GM23248 (cell line): ENCODE measurements around the gene MIOS. TPM values are rescaled to one million over a fixed set of nuclear protein-coding genes. Genes with fewer than 3 reads are reported as not detected.

Source experiments
- DNase-seq: peaks from one replicate; pipeline ENCODE4 v3.0.0-alpha.2; 2015
- H2AFZ ChIP-seq: fragments of 200-600 bp; sonication (generic); 2 replicates; pipeline ENCODE4 v1.6.1; 2016; ENCODE audit warnings: antibody characterized with exemption
- H3F3A ChIP-seq: fragments of 200-600 bp; sonication (generic); 2 replicates; pipeline ENCODE4 v1.6.1; 2016; ENCODE audit warnings: mild to moderate bottlenecking, antibody characterized with exemption, mixed run types; ENCODE audit not compliant: insufficient read depth
- H3K27ac ChIP-seq: fragments of 200-600 bp; sonication (generic); 2 replicates; pipeline ENCODE4 v1.5.1; 2016; ENCODE audit warnings: mild to moderate bottlenecking
- H3K27me3 ChIP-seq: fragments of 200-600 bp; sonication (generic); replicated peaks from 2 replicates; pipeline ENCODE4 v1.6.1; 2016; ENCODE audit warnings: mild to moderate bottlenecking; ENCODE audit not compliant: insufficient read depth
- H3K36me3 ChIP-seq: fragments of 200-600 bp; sonication (generic); 2 replicates; pipeline ENCODE4 v1.6.1; 2016; ENCODE audit warnings: low read depth, mild to moderate bottlenecking
- H3K4me1 ChIP-seq: fragments of 200-600 bp; sonication (generic); 2 replicates; pipeline ENCODE4 v1.6.1; 2016; ENCODE audit warnings: mild to moderate bottlenecking; ENCODE audit not compliant: insufficient read depth
- H3K4me2 ChIP-seq: fragments of 200-600 bp; sonication (generic); one replicate; pipeline ENCODE4 v1.6.1; 2016; ENCODE audit warnings: mild to moderate bottlenecking; ENCODE audit not compliant: unreplicated experiment
- H3K4me3 ChIP-seq: fragments of 200-600 bp; sonication (generic); 2 replicates; pipeline ENCODE4 v1.5.1; 2016; ENCODE audit warnings: mild to moderate bottlenecking
- H3K79me2 ChIP-seq: fragments of 200-600 bp; sonication (generic); 2 replicates; pipeline ENCODE4 v1.6.1; 2016; ENCODE audit warnings: mild to moderate bottlenecking; ENCODE audit not compliant: insufficient read depth
- H3K9ac ChIP-seq: fragments of 200-600 bp; sonication (generic); 2 replicates; pipeline ENCODE4 v1.6.1; 2016; ENCODE audit warnings: mild to moderate bottlenecking
- H3K9me2 ChIP-seq: fragments of 200-600 bp; sonication (generic); 2 replicates; pipeline ENCODE4 v1.6.1; 2016; ENCODE audit warnings: mixed run types, mild to moderate bottlenecking, moderate library complexity; ENCODE audit not compliant: insufficient read depth
- H3K9me3 ChIP-seq: fragments of 200-600 bp; sonication (generic); one replicate; pipeline ENCODE4 v1.6.1; 2017; ENCODE audit warnings: low read depth
- H4K20me1 ChIP-seq: fragments of 200-600 bp; sonication (generic); 2 replicates; pipeline ENCODE4 v1.6.0; 2016; ENCODE audit not compliant: insufficient read depth
- EZH2 ChIP-seq: fragments of 200-600 bp; sonication (generic); IDR thresholded peaks from 2 replicates; pipeline ENCODE4 v1.6.1; 2018; ENCODE audit warnings: antibody characterized with exemption, mild to moderate bottlenecking; ENCODE audit not compliant: insufficient read depth, poor library complexity, severe bottlenecking
- EZH2phosphoT487 ChIP-seq: fragments of 200-600 bp; sonication (generic); IDR thresholded peaks from 2 replicates; pipeline ENCODE4 v1.6.1; 2018; ENCODE audit warnings: antibody characterized with exemption, moderate library complexity, mild to moderate bottlenecking, low read depth; ENCODE audit not compliant: insufficient read depth
- WGBS, 2 experiments: methylation state at CpG; one replicate each; pipeline ENCODE4 v1.1.6; 2015 to 2017; ENCODE audit warnings: low lambda C conversion rate in 2 of 2, low coverage in 1 of 2; ENCODE audit errors: missing lambda C conversion rate in 2 of 2; 5-methylcytosine and 5-hydroxymethylcytosine counted together
- in situ Hi-C: fragments of 300-500 bp; cut with MboI; formaldehyde crosslinking; loops from 2 replicates; pipeline ENCODE4 v1.15.0; 2020
- polyA plus RNA-seq: library from polyadenylated mRNA; unstranded; fragments of >200 nt; fragmentation: Nextera tagmentation; extraction: Ambion mirVana; gene quantifications from 2 replicates; pipeline ENCODE4 v1.2.1, GENCODE V29; 2016
- total RNA-seq: library from RNA; depleted of rRNA; stranded (reverse); fragments of >200 nt; shearing (Covaris generic); gene quantifications from 2 replicates; pipeline ENCODE4 v1.2.3, GENCODE V29; 2014

The MIOS gene
- total and polyA plus RNA-seq, 2 experiments from 2014 or later: 13.3 to 29.7 TPM

DNA sequence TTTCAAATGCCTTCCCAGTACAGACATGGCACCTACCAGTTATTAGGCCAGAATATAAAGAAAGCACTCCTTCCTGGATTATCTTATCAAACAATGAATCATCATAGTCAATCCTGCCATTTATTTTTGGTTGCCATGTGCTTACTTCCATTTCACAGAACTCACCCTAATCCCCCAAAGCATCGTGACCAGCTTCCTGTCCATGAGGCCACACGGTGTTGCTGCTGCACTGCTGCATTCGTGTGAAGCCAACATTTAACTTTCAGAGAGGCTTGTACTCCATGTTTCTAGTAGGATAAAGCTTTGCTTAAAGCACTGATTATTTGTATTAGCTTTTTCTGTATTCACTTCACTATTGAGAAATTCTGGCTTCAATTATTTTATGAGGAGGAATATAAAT lies 45.4 kb upstream of the MIOS start:
- H3K9me3 ChIP-seq: no peaks in the 10 kb centered on the region
- no peaks in the 10 kb centered on the region for H3K79me2 ChIP-seq
- no peaks in the 10 kb centered on the region for H4K20me1 ChIP-seq
- H3K9ac ChIP-seq: no peak overlapping the region
- no peaks in the 10 kb centered on the region for H3F3A ChIP-seq
- H3K9me2 ChIP-seq: no peaks in the 10 kb centered on the region
- TF ChIP-seq EZH2phosphoT487 (no peak), EZH2 (no peak)
- no peak for DNase-seq
- no peak overlapping the region for H3K27ac ChIP-seq
- WGBS, 2 experiments: 92 to 93% methylated on average over 3 of the region's 3 CpGs
- in situ Hi-C loops: no loop called here
- H3K36me3 ChIP-seq: no peaks in the 10 kb centered on the region
- H3K4me2 ChIP-seq: no peak overlapping the region
- H3K27me3 ChIP-seq: no peaks in the 10 kb centered on the region
- H2AFZ ChIP-seq: no peak overlapping the region
- no peak overlapping the region for H3K4me3 ChIP-seq
- H3K4me1 ChIP-seq: no peaks in the 10 kb centered on the region

DNA sequence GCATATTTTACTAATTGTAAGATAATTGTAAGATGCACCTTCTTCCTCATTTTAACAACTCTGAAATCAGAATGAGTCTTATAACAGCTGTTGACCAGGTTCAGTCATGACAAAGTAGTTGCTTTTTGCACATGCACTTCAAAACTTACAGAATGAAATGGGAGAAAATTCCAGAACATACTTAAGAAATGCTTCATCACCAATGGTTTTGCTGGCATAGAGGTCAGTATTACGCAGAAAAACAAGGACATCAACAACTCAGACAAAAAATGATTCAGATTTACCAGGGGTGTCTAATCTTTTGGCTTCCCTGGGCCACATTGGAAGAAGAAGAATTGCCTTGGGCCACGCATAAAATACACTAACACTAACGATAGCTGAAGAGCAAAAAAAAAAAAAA lies 44.3 kb upstream of the MIOS start:
- no peak overlapping the region for H3K4me2 ChIP-seq
- no peaks in the 10 kb centered on the region for H3K79me2 ChIP-seq
- H3K9ac ChIP-seq: no peak overlapping the region
- H3K4me3 ChIP-seq: no peak overlapping the region
- no peak overlapping the region for H2AFZ ChIP-seq
- no peaks in the 10 kb centered on the region for H3K9me2 ChIP-seq
- H3K9me3 ChIP-seq: no peaks in the 10 kb centered on the region
- H3K27me3 ChIP-seq: no peaks in the 10 kb centered on the region
- no peaks in the 10 kb centered on the region for H3K36me3 ChIP-seq
- no peaks in the 10 kb centered on the region for H3F3A ChIP-seq
- in situ Hi-C loops: no loop called here
- TF ChIP-seq EZH2 (no peak), EZH2phosphoT487 (no peak)
- no peaks in the 10 kb centered on the region for H4K20me1 ChIP-seq
- no peak overlapping the region for H3K27ac ChIP-seq
- no peaks in the 10 kb centered on the region for H3K4me1 ChIP-seq
- peak; percentile 24 for DNase-seq
- 70 to 80% methylated on average over 3 of the region's 3 CpGs for WGBS, 2 experiments

DNA sequence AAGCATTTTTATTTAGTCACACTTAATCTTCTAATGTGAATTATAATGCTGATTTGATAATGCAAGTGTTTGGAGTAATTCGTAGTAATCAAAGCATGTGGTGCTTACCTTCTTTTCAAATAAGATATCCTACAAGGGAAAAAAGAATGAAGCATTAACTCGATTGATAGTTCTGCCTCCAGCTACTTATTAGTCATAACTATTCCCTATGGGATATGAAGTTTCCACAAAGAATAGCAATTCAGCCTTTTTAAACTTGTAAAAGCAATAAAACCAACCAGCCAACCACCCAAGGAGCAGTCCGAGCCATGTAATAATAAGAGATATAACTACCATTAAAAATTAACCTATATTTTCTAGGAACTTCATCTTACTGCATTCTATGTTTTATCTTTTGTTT lies 42.6 kb upstream of the MIOS start:
- H2AFZ ChIP-seq: no peak overlapping the region
- in situ Hi-C loops: no loop called here
- TF ChIP-seq EZH2phosphoT487: no peak
- TF ChIP-seq EZH2: no peak
- no peak overlapping the region for H3K27ac ChIP-seq
- no peak overlapping the region for H3K4me3 ChIP-seq
- 49 to 57% methylated on average over 3 of the region's 3 CpGs for WGBS, 2 experiments
- H3K4me2 ChIP-seq: no peak overlapping the region
- peak; percentile 41 for DNase-seq
- no peaks in the 10 kb centered on the region for H3K4me1 ChIP-seq
- no peak overlapping the region for H3K9ac ChIP-seq
- H3K9me2 ChIP-seq: no peaks in the 10 kb centered on the region
- no peaks in the 10 kb centered on the region for H3K36me3 ChIP-seq
- H3K9me3 ChIP-seq: no peaks in the 10 kb centered on the region
- H4K20me1 ChIP-seq: no peaks in the 10 kb centered on the region
- no peaks in the 10 kb centered on the region for H3K79me2 ChIP-seq
- no peaks in the 10 kb centered on the region for H3F3A ChIP-seq
- no peaks in the 10 kb centered on the region for H3K27me3 ChIP-seq

DNA sequence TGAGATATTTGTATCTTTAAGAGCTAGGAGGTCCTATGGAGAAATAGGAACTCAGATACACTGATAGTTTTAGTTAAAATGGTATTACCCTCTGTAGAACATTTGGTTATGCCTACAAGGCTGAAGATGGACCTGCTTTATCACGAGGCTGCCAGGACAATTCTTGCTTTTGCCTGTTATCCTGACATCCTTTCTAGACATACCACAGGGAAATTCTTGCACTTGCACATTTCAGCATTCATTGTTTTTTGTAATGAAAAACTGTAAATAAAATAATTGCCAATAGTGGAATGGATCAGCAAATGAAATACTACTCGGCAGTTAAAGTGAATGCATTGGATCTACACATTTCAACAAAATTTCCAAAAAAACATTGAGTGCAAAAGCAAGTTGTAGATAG lies 40.7 kb upstream of the MIOS start:
- Histone ChIP-seq H3K27me3 (no peaks in the 10 kb centered on the region), H3K4me2 (no peak overlapping the region), H3K4me1 (no peaks in the 10 kb centered on the region), H3K36me3 (no peaks in the 10 kb centered on the region), H3K27ac (no peak overlapping the region), H4K20me1 (no peaks in the 10 kb centered on the region), H2AFZ (no peak overlapping the region), H3K9me3 (no peaks in the 10 kb centered on the region), H3F3A (no peaks in the 10 kb centered on the region), H3K9me2 (no peaks in the 10 kb centered on the region), H3K79me2 (no peaks in the 10 kb centered on the region), H3K9ac (no peak overlapping the region), H3K4me3 (no peak overlapping the region)
- WGBS, 2 experiments: 90 to 95% methylated on average over 2 of the region's 2 CpGs
- in situ Hi-C loops: loop anchor here (25.0 kb wide), 1 partner anchor 564 kb away; no protein-coding TSS in a partner anchor
- TF ChIP-seq EZH2 (no peak), EZH2phosphoT487 (no peak)
- no peak for DNase-seq

DNA sequence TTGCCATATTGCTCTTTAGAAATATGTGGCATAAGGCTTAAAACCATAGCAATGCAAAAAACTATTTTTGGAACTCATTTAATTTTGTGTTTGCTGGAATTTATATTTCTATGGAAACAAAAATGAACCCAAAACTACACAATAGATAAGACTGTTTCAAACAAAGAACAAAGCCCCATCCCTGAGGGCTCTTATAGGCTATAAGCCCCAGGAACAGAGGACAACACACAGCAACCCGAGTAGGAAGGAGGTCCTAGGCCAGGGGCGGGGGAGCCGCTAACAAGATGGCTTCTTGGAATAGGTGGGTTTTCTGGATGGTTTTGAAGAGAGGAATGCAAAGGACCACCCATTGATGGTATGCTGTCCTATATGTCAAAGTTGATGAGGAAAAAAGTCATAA lies 39.6 kb upstream of the MIOS start:
- Histone ChIP-seq H3K36me3 (no peaks in the 10 kb centered on the region), H3K4me3 (no peak overlapping the region), H3K9me3 (no peaks in the 10 kb centered on the region), H2AFZ (no peak overlapping the region), H3K9ac (no peak overlapping the region), H3K27ac (no peak overlapping the region), H3K9me2 (no peaks in the 10 kb centered on the region), H3K27me3 (no peaks in the 10 kb centered on the region), H3K4me2 (no peak overlapping the region), H3K4me1 (no peaks in the 10 kb centered on the region), H4K20me1 (no peaks in the 10 kb centered on the region), H3F3A (no peaks in the 10 kb centered on the region), H3K79me2 (no peaks in the 10 kb centered on the region)
- TF ChIP-seq EZH2phosphoT487 (no peak), EZH2 (no peak)
- WGBS, 2 experiments: 92% methylated on average over 3 of the region's 3 CpGs
- no peak for DNase-seq
- in situ Hi-C loops: loop anchor here (25.0 kb wide), 1 partner anchor 565 kb away; no protein-coding TSS in a partner anchor
